Measurements from ENCODE around the gene KPNB1. TPM values are rescaled to one million over a fixed set of nuclear protein-coding genes. Genes with fewer than 3 reads are reported as not detected.

The KPNB1 gene
- total and polyA plus RNA-seq, 2 of the 8 experiments (the other 6 are each of a cell fraction or from before 2014, with no cell fraction given): 171 to 625 TPM

- H3K56ac ChIP-seq (replicated peaks; ENCODE audit: insufficient read length, low read depth, low read length): no peak overlapping the region
- H3K14ac ChIP-seq (ENCODE audit: insufficient read length): no peak overlapping the region
- no peak overlapping the region for H4K91ac ChIP-seq (replicated peaks; ENCODE audit: insufficient read length, low read length)
- no peak overlapping the region for H3K4me3 ChIP-seq (ENCODE audit: extremely low read depth in 1 of 4, insufficient read depth in 2 of 4, low read depth in 3 of 4, low read length in 4 of 4)
- H3K9me3 ChIP-seq (ENCODE audit: insufficient read depth in 2 of 2, low read depth in 1 of 2, low read length in 1 of 2): no peaks in the 10 kb centered on the region
- H3K4ac ChIP-seq (replicated peaks; ENCODE audit: insufficient read length, low read depth, low read length): no peak overlapping the region
- TF ChIP-seq JUND (IDR thresholded peaks at IDR 0.05; ENCODE audit: low read length): no peak
- TF ChIP-seq KDM5A (IDR thresholded peaks at IDR 0.05; ENCODE audit: low read length): no peak
- no peak for TF ChIP-seq EGR1 (IDR thresholded peaks at IDR 0.05; ENCODE audit: borderline replicate concordance, low read depth, low read length)
- no peak for TF ChIP-seq YY1 (IDR thresholded peaks at IDR 0.05; ENCODE audit: low read depth, low read length)
- TF ChIP-seq JUN (IDR thresholded peaks at IDR 0.05; ENCODE audit: low read depth, low read length): no peak
- TF ChIP-seq CHD2 (IDR thresholded peaks at IDR 0.05; ENCODE audit: low read length): no peak
- TF ChIP-seq E2F6 (IDR thresholded peaks at IDR 0.05): no peak
- TF ChIP-seq CTCF (IDR thresholded peaks at IDR 0.05; ENCODE audit: control extremely low read depth in 1 of 3, insufficient read depth in 1 of 3, low read depth in 1 of 3, low read length in 3 of 3): no peak
- H3K36me3 ChIP-seq (ENCODE audit: control insufficient read depth in 2 of 4, insufficient read depth in 4 of 4, low read length in 3 of 4): no peaks in the 10 kb centered on the region; a peak in 2 of 8 replicates
- H2BK120ac ChIP-seq (replicated peaks; ENCODE audit: low read depth, low read length): no peak overlapping the region
- peaks cover 0 to 2% of the 10 kb centered on the region in 2 experiments for H4K20me1 ChIP-seq (replicated peaks in 1 of 2; ENCODE audit: control insufficient read depth in 1 of 2, insufficient read depth in 2 of 2, low read length in 2 of 2)
- no peak overlapping the region for H2BK20ac ChIP-seq (ENCODE audit: low read length)
- FAIRE-seq (no peak), DNase-seq (ENCODE audit: low read depth in 1 of 2, low spot score in 2 of 2) (no peak)
- H2AFZ ChIP-seq (ENCODE audit: low read length): no peak overlapping the region
- H3K4me1 ChIP-seq (replicated peaks in 1 of 4; ENCODE audit: control insufficient read depth in 3 of 4, insufficient read depth in 4 of 4, low read length in 3 of 4): no peaks in the 10 kb centered on the region
- no peak overlapping the region for H4K5ac ChIP-seq (ENCODE audit: insufficient read length, low read depth, low read length)
- ChIA-PET POLR2A (ENCODE audit: partially characterized antibody) (interaction anchor here (2.3 to 3.3 kb wide), 2 partner anchors 11 to 15 kb away, joined by 6 to 16 read pairs; partner anchors contain the start of gene KPNB1), CTCF (ENCODE audit: partially characterized antibody) (interaction anchor here (0.6 to 1.6 kb wide), 3 partner anchors 11 to 843 kb away, joined by 3 to 7 read pairs (median 4); no protein-coding TSS in a partner anchor)
- H3K27me3 ChIP-seq (replicated peaks in 1 of 4; ENCODE audit: control insufficient read depth in 3 of 4, extremely low read depth in 1 of 4, insufficient read depth in 3 of 4, low read length in 3 of 4): no peaks in the 10 kb centered on the region
- no peak overlapping the region for H2BK15ac ChIP-seq (ENCODE audit: low read length)
- H3K27ac ChIP-seq (ENCODE audit: low read depth, low read length): no peak overlapping the region
- no peak overlapping the region for H2BK12ac ChIP-seq (ENCODE audit: low read depth, low read length)
- H3K18ac ChIP-seq (ENCODE audit: extremely low read depth, low read length): no peak overlapping the region
- no peak overlapping the region for H4K8ac ChIP-seq (ENCODE audit: extremely low read depth, insufficient read depth, low read length)
- H2BK5ac ChIP-seq (ENCODE audit: low read depth, low read length): no peak overlapping the region
- no peak overlapping the region for H3K9ac ChIP-seq (replicated peaks in 1 of 4; ENCODE audit: extremely low read depth in 1 of 4, low read depth in 3 of 4, low read length in 3 of 4)
- no peaks in the 10 kb centered on the region for H3K23me2 ChIP-seq (ENCODE audit: low read depth, low read length)
- no peak overlapping the region for H3K23ac ChIP-seq (ENCODE audit: insufficient read length)
- no peak overlapping the region for H3K4me2 ChIP-seq (ENCODE audit: insufficient read depth in 1 of 2, low read depth in 2 of 2, low read length in 2 of 2)
- 91% methylated on average over 3 of the region's 3 CpGs; no CpG with 5 or more reads in 1 of the 2 experiments for WGBS, 2 experiments (ENCODE audit: extremely low coverage in 1 of 2, insufficient coverage in 1 of 2, insufficient read length in 1 of 2, insufficient replicate concordance in 2 of 2, low coverage in 1 of 2, low lambda C conversion rate in 2 of 2, missing lambda C conversion rate in 1 of 2)
- H3K79me1 ChIP-seq (ENCODE audit: low read depth, low read length): no peaks in the 10 kb centered on the region
- H3K79me2 ChIP-seq (ENCODE audit: control insufficient read depth in 1 of 2, insufficient read depth in 2 of 2, low read length in 2 of 2): no peaks in the 10 kb centered on the region
- H2AK5ac ChIP-seq (ENCODE audit: low read depth, low read length): no peak overlapping the region
These were observed 14.8 kb upstream of the KPNB1 start for GRCh38 chr17:47634870-47635269.
